HG03571 (cell line): ENCODE measurements around the gene ZACN.

Experiments used
- ATAC-seq: cut with Tn5 transposase; IDR thresholded peaks from one replicate; pipeline ENCODE4 v1.9.1; 2021; ENCODE audit not compliant: unreplicated experiment

The ZACN gene

GRCh38 chr17:76081295-76082210, 2.6 kb downstream of the ZACN start:
- ATAC-seq, result no peak

GRCh38 chr17:76082326-76083251, 3.6 kb downstream of the ZACN start:
- ATAC-seq, result no peak

DNA sequence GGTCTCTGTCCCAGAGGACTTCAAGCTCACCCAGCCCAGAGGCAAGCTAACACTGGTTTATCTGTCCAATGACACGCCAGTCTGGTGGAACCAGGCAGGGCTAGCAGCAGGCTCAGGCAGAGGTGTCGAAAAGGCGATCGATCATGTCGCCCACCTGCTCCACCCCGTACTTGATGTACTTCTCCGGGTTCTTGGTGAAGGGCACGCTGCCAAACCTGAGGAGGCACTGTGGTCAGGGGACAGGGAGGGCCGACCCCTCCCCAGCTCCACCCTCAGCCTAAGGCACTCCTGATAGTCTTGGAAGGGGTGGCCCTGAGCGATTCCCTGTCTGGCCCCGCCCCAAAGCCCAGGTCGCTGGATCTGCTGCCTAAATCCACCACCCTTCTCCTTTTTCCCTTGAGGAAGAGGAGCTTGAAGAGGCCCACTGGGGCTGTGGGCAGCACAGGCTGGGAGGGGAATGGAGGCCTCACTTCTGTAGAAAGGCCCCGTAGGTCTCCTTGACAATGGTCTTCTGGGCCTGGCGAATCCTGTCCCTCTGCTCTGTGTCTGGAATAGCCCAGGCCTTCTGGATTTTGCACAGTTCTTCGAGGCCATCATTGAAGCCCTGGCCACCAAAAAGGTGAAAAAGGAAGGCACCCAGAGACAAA, 4.7 kb downstream of the ZACN start:
- no peak for ATAC-seq

DNA sequence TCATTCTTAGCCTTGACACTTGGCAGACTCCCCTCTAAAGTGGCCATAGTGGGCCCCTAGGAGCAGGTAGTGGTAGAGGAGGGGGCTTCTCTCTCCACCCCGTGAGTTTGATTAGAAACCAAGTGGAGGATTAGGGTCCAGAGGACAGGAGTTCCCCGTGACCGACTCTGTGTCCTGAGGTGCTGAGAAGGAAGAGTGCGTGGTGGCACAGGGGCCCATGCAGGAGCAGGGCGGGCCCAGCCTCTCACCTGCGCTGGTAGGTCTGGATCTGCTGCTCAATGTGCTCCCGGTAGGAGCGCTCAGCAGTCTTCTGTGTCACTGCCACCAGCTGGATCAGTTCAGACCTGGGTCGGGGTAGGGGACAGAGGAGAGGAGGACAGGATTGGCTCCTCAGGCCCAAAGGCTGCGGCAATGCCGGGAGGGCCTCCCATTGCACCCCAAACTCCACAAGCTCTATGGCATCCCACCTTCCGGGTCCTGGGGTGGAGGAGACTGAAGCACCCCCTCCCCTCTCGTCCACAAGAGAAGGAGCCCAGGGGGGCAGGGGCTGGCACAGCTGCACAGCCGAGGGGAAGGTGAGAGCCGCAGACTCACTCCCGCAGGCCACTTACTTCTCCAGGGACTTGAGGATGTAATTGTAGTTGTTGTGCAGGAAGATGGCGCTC, 6.2 kb downstream of the ZACN start:
- no peak for ATAC-seq

GRCh38 chr17:76085731-76086366, 6.9 kb downstream of the ZACN start:
- no peak for ATAC-seq

DNA sequence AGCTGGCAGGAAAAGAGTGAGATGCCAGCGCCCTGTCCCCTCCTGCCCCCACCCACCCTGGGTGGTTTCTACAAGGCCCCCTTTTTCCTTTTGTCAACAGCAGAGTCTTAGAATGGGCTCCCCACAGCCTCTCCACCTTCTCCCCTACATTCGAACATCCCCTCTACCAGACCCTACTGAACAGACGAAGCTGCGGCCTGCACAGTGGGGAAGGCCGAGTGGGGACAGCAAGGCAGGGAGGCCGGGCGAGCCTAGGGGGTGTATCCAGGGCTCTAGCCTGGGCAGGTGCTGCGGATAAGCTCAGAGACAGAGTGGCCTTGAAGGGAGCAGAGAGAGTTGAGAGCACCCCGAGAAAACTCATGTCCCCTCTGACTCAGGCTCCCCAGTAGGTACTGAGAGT, 7.4 kb downstream of the ZACN start:
- ATAC-seq, result no peak

DNA sequence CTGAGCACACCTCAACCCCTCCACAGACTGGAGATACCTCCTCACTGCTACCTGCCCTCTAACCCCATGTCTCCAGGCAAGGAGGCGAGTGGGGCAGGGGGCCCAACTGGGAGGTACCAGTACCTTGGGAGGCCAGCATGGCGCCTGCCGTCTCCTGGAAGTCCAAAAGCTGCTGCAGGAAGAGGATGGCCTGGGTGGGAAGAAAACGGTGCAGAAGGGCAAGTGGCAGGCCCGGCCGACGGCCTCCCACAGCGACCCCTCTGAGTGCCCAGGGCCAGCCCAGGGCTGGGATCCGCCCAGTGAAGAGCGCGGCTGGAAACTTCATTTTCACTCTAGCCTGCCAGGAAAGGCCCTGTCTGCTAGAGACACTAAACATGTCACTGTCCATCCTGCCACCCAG, 8.5 kb downstream of the ZACN start:
- no peak for ATAC-seq

DNA sequence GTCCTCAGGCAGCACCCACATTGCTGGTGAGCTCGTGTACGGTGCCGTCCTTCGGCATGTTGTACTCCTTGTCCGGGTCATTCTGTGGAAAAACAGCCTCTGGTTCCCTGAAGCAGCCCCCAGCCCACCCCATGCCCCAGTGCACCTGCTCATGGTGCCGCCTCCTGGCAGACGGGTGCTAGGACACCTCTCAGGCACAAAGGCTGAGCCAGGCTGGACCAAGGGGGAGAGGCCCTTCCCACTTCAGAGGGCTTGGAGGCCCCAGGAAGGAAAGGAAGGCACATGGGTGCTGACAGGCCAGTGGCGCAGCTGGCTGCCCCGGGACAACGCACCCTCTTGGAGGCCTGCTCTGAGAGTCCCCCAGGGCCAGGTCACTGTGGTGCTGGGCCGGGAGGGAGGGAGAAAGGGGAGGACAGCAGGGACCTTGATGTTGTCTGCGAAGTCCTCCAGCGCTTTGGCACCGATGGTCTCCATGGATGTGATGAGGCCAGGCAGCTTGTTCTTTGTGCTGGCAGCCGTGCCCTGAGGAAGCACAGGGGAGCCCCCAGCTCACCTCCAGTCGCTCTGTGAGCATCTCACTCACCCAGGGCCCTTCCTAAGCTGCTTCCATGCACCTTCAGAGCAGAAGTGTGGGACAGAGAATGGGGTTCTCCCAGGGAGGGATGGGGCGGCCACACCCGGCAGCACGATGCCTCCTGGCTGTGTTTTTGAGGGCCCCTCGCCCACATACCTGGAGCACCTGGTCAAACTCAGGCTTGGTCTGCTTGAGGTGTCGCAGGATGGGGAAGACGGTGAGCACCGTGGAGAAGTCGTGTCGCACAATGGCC, 9.3 kb downstream of the ZACN start:
- no peak for ATAC-seq

DNA sequence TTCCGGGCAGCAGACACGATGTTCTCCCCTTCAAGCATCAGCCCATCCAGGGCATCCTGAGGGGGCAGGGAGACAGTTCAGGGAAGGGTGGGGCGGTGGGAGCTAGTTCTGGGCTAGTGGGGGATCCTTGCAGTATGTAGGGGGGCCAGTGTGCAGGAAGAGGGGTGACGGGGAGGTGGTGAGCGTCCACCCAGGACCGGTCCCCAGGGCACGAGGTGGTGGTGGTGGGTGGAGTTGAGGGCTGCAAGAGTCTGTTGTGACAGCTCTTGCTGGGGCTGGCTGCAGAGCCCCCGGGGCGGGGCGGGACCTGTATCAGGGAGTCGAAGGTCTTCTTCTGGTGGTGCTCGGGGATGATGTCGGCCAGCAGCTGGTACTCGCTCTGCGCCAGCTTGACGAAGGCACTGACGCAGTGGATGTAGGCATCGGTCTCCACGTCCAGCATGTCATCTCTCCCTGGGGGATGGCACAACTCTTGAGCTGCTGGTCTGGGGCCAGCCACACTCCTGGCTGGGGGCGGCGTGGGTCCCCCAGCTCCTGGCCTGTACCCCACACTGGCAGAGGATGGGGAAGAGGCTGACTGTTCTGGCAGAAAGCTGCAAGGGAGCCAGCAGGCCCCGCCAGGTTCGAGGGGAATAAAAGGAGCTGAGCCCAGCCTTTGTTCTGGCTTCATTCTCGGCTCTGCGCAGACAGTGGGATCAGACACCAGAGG, 10.0 kb downstream of the ZACN start:
- no peak for ATAC-seq

GRCh38 chr17:76089680-76090516, 10.9 kb downstream of the ZACN start:
- ATAC-seq, result no peak

DNA sequence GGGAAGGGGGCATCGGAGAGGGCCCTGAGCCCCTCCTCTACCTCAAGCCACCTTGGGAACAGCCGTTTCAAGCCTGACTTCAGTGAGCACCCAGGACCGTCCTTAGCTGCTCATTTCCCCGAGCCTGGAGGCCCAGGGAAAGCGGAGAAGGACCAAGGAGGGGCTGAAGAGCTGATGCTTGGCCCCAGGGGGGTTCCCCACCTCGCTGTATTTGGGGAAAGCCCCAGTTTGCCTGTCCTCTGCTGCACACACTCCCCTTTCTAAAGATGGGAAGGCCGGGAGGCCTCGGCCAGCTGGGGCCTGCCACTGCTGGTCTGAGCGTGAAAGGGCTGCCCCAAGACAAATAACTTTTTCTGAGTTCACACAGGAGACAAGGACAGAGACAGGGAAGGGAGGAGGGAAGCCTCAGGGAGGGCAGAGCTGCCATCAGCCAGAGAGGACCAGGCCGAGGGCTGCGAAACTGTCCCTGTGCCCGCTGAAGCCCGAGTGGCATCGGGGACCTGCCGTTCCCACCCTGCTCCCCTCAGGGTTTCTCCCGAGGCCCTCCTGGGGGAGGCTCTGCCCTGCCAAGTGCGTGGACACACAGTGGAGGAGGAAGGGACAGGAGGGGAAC, 11.6 kb downstream of the ZACN start:
- ATAC-seq, result no peak

DNA sequence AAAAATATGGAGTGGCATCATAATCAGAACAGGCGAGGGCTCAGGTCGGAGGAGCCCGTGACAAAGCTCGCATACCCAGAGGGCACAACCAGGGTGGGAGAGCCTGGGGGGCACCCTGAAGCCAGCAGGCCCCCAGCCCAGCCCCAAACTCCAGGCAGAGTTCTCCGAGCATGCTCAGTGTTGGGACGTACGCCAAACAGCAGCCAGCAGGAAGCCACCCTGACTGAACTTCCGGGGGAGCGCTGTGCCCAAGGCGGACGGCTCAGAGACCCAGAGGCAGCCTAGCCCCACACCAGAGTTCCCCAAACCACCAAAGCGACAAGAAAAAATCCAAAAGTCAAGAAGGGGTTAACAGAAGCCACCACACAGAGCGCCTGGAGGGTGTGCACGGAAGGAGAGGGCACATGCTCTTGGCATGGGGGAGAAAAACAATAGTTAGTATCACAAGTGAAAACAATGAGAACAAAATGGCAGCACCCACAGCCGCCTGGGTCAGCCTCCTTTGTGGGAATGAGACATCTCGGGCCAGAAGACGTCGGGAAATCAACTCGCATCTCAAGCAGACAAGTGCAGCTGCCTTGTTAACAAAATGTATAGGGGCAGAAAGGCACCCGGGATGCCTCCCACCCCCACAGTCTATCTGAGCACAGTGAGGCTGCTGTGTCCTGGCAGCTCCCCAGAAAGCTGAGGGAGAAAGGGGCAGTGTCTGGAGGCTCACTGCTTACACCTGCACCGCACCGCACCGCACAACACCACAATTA, 12.7 kb downstream of the ZACN start:
- no peak for ATAC-seq

- no peak for ATAC-seq
Measured at GRCh38 chr17:76092526-76093413, 13.8 kb downstream of the ZACN start.

GRCh38 chr17:76094046-76094445, 15.1 kb downstream of the ZACN start:
- ATAC-seq, result no peak

DNA sequence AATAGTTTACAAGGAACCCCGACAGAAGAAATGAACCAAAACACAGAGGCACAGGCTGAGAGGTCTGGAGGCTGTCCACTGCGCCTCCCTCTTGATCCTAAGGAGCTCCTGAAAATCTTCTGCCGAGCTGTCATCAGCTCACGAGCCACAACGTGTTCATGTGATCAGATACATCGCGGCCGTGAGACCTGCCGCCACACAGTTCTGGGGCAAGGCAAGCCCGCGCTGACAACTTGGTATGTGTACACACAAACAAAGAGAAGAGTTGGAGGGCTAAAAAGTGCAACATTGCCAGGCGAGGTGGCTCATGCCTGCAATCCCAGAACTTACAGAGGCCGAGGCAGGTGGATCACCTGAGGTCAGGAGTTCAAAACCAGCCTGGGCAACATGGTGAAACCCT, 17.0 kb downstream of the ZACN start:
- ATAC-seq, result no peak
